IMR-90 (cell line): ENCODE results near the gene LEKR1. TPM values are rescaled to one million over a fixed set of nuclear protein-coding genes. Genes with fewer than 3 reads are reported as not detected.

Experiments used
- ATAC-seq: fragments of 200-7000 bp; cut with Tn5 transposase; 2 replicates; pipeline ENCODE4 v1.9.1; 2020; ENCODE audit warnings: low read depth, mild to moderate bottlenecking, moderate library complexity
- BruUV-seq: library from RNA; stranded (reverse); fragments of 400-500 nt; replicated peaks from 2 replicates; lab custom pipeline; 2021; lab: Mats Ljungman, UMichigan
- CTCF ChIA-PET: fragments of 300-600 bp; formaldehyde crosslinking; extraction: SDS; loops from one replicate; lab custom pipeline; 2021; ENCODE audit warnings: antibody characterized with exemption; lab: Yijun Ruan, JAX
- POLR2A ChIA-PET: fragments of 300-600 bp; sonication (Branson Sonifier 250); formaldehyde crosslinking; loops from one replicate; lab custom pipeline; 2022; ENCODE audit warnings: antibody characterized with exemption; ENCODE audit not compliant: unreplicated experiment; lab: Charles Lee
- DNase-seq: peaks from one replicate; pipeline ENCODE4 v3.0.0; 2013
- H2AFZ ChIP-seq: replicated peaks from 2 replicates; pipeline ENCODE3; 2013; ENCODE audit warnings: low read length, mild to moderate bottlenecking; ENCODE audit not compliant: poor library complexity
- H2AK5ac ChIP-seq: 2 replicates; pipeline ENCODE4 v1.6.1; 2013; ENCODE audit warnings: low read depth, low read length, inconsistent platforms
- H2AK9ac ChIP-seq: replicated peaks from 2 replicates; pipeline ENCODE3; 2013; ENCODE audit warnings: mild to moderate bottlenecking, low read depth, low read length, moderate library complexity; ENCODE audit not compliant: poor library complexity
- H2BK120ac ChIP-seq: 2 replicates; pipeline ENCODE4 v1.6.1; 2013; ENCODE audit warnings: low read depth, low read length, inconsistent platforms
- H2BK15ac ChIP-seq: 3 replicates; pipeline ENCODE4 v1.6.1; 2013; ENCODE audit warnings: low read depth, low read length, inconsistent platforms
- H2BK20ac ChIP-seq: 2 replicates; pipeline ENCODE4 v1.6.1; 2013; ENCODE audit warnings: low read depth, mild to moderate bottlenecking, inconsistent platforms, low read length, moderate library complexity
- H2BK5ac ChIP-seq: 2 replicates; pipeline ENCODE4 v1.6.1; 2013; ENCODE audit warnings: mild to moderate bottlenecking, low read depth, low read length, inconsistent platforms; ENCODE audit not compliant: poor library complexity, severe bottlenecking
- H3K14ac ChIP-seq: replicated peaks from 2 replicates; pipeline ENCODE4 v1.6.1; 2013; ENCODE audit warnings: low read depth, low read length, inconsistent platforms
- H3K18ac ChIP-seq: 2 replicates; pipeline ENCODE4 v1.6.1; 2013; ENCODE audit warnings: low read depth, low read length, control low read depth
- H3K23ac ChIP-seq: 2 replicates; pipeline ENCODE4 v1.6.1; 2013; ENCODE audit warnings: low read depth, low read length, inconsistent platforms
- H3K27ac ChIP-seq: 2 replicates; pipeline ENCODE4 v1.5.1; 2013; ENCODE audit warnings: mild to moderate bottlenecking, control low read depth, low read length; ENCODE audit not compliant: insufficient read depth
- H3K27me3 ChIP-seq: 2 replicates; pipeline ENCODE4 v1.6.1; 2013; ENCODE audit warnings: low read length; ENCODE audit not compliant: control insufficient read depth, insufficient read depth
- H3K36me3 ChIP-seq: 2 replicates; pipeline ENCODE4 v1.6.1; 2013; ENCODE audit warnings: low read length, mixed read lengths; ENCODE audit not compliant: control insufficient read depth, insufficient read depth
- H3K4ac ChIP-seq: 2 replicates; pipeline ENCODE4 v1.6.1; 2013; ENCODE audit warnings: low read depth, low read length, inconsistent platforms
- H3K4me1 ChIP-seq: 2 replicates; pipeline ENCODE4 v1.6.1; 2013; ENCODE audit warnings: low read length, mixed read lengths; ENCODE audit not compliant: control insufficient read depth, insufficient read depth
- H3K4me2 ChIP-seq: 2 replicates; pipeline ENCODE4 v1.6.1; 2013; ENCODE audit warnings: low read depth, mild to moderate bottlenecking, control low read depth, low read length, moderate library complexity
- H3K4me3 ChIP-seq: 2 replicates; pipeline ENCODE4 v1.5.1; 2013; ENCODE audit warnings: low read depth, mild to moderate bottlenecking, control low read depth, low read length, moderate library complexity; ENCODE audit not compliant: insufficient read depth
- H3K56ac ChIP-seq: 2 replicates; pipeline ENCODE4 v1.6.1; 2013; ENCODE audit warnings: low read length, inconsistent platforms; ENCODE audit not compliant: insufficient read depth; ENCODE audit errors: extremely low read depth
- H3K79me1 ChIP-seq, 2 experiments: 2 replicates each; pipeline ENCODE4 v1.6.1; 2013; ENCODE audit warnings: low read length in 2 of 2, inconsistent platforms in 1 of 2, low read depth in 1 of 2
- H3K9ac ChIP-seq: 2 replicates; pipeline ENCODE4 v1.6.1; 2013; ENCODE audit warnings: low read depth, low read length, control low read depth
- H3K9me1 ChIP-seq: 2 replicates; pipeline ENCODE4 v1.6.1; 2013; ENCODE audit warnings: low read length, inconsistent platforms; ENCODE audit not compliant: insufficient read depth
- H3K9me3 ChIP-seq: 2 replicates; pipeline ENCODE4 v1.6.1; 2013; ENCODE audit warnings: low read length; ENCODE audit not compliant: control insufficient read depth, insufficient read depth
- H4K20me1 ChIP-seq: 2 replicates; pipeline ENCODE4 v1.6.1; 2013; ENCODE audit warnings: low read length, inconsistent platforms; ENCODE audit not compliant: insufficient read depth
- H4K5ac ChIP-seq: 2 replicates; pipeline ENCODE4 v1.6.1; 2013; ENCODE audit warnings: mild to moderate bottlenecking, low read depth, low read length, control low read depth
- H4K8ac ChIP-seq, 2 experiments: 2 replicates each; pipeline ENCODE4 v1.6.1; 2013; ENCODE audit warnings: low read depth in 2 of 2, low read length in 2 of 2, control low read depth in 1 of 2, inconsistent platforms in 1 of 2
- H4K91ac ChIP-seq: 2 replicates; pipeline ENCODE4 v1.6.1; 2013; ENCODE audit warnings: low read depth, low read length, inconsistent platforms; ENCODE audit not compliant: insufficient read depth
- BHLHE40 ChIP-seq: fragments of 150-350 bp; IDR thresholded peaks from 2 replicates; pipeline ENCODE4 v1.6.1; 2016; ENCODE audit warnings: mild to moderate bottlenecking, low read depth, low read length
- CEBPB ChIP-seq: IDR thresholded peaks from 2 replicates; pipeline ENCODE4 v1.6.1; 2012; ENCODE audit warnings: low read depth, low read length, improper control_type of control experiment
- CHD1 ChIP-seq: IDR thresholded peaks from 2 replicates; pipeline ENCODE4 v1.6.1; 2012; ENCODE audit warnings: low read depth, low read length, improper control_type of control experiment
- FOS ChIP-seq: fragments of 150-350 bp; IDR thresholded peaks from 2 replicates; pipeline ENCODE4 v1.6.1; 2016; ENCODE audit warnings: low read depth, low read length
- MAZ ChIP-seq: IDR thresholded peaks from 2 replicates; pipeline ENCODE4 v1.6.1; 2012; ENCODE audit warnings: low read depth, mild to moderate bottlenecking, low read length, improper control_type of control experiment, moderate library complexity, borderline replicate concordance
- MXI1 ChIP-seq: IDR thresholded peaks from 2 replicates; pipeline ENCODE4 v1.6.1; 2012; ENCODE audit warnings: low read depth, mild to moderate bottlenecking, low read length, moderate library complexity, borderline replicate concordance
- NFE2L2 ChIP-seq: fragments of 150-350 bp; IDR thresholded peaks from 2 replicates; pipeline ENCODE4 v1.6.1; 2016; ENCODE audit warnings: low read depth, mild to moderate bottlenecking, low read length
- POLR2A ChIP-seq: IDR thresholded peaks from 2 replicates; pipeline ENCODE4 v1.6.1; 2012; ENCODE audit warnings: mild to moderate bottlenecking, low read depth, low read length
- RAD21 ChIP-seq: IDR thresholded peaks from 2 replicates; pipeline ENCODE4 v1.6.1; 2012; ENCODE audit warnings: low read length, improper control_type of control experiment
- RCOR1 ChIP-seq: IDR thresholded peaks from 2 replicates; pipeline ENCODE4 v1.6.1; 2012; ENCODE audit warnings: mild to moderate bottlenecking, low read length, improper control_type of control experiment; ENCODE audit not compliant: insufficient replicate concordance
- RFX5 ChIP-seq: IDR thresholded peaks from 2 replicates; pipeline ENCODE4 v1.8.0; 2012; ENCODE audit warnings: low read depth, mild to moderate bottlenecking, low read length, moderate library complexity
- SMC3 ChIP-seq: fragments of 150-350 bp; IDR thresholded peaks from 2 replicates; pipeline ENCODE4 v1.6.1; 2016; ENCODE audit warnings: low read depth, mild to moderate bottlenecking, antibody characterized with exemption, low read length, moderate library complexity
- WGBS, 2 experiments: methylation state at CpG; one replicate each; pipeline versions ENCODE4 v1.1.5 to v1.1.7; 2013; ENCODE audit warnings: missing lambda C conversion rate in 2 of 2; ENCODE audit not compliant: insufficient read length in 1 of 2; ENCODE audit errors: extremely low coverage in 2 of 2; 5-methylcytosine and 5-hydroxymethylcytosine counted together
- dilution Hi-C: fragments of 300-500 bp; cut with HindIII; formaldehyde crosslinking; loops from one replicate; pipeline ENCODE4 v1.14.3; 2018; ENCODE audit warnings: low sequenced_read_pairs; ENCODE audit not compliant: unreplicated experiment
- in situ Hi-C: fragments of 300-500 bp; cut with MboI; formaldehyde crosslinking; loops from 3 replicates; pipeline ENCODE4 v1.14.3; 2019; ENCODE audit warnings: low sequenced_read_pairs, inconsistent platforms, mixed read lengths
- intact Hi-C: fragments of 100-400 bp; cut with micrococcal nuclease; formaldehyde crosslinking; loops from 2 replicates; pipeline ENCODE4 v1.10.0; 2022
- polyA plus RNA-seq, 3 experiments: library from polyadenylated mRNA; depleted of rRNA; stranded (reverse); fragments of >200 nt; gene quantifications; 2 replicates each; pipeline ENCODE4 v1.2.3, GENCODE V29; 2012; ENCODE audit warnings: low replicate concordance in 1 of 3
- total RNA-seq: library from RNA; depleted of rRNA; stranded (reverse); fragments of >200 nt; gene quantifications from 2 replicates; pipeline ENCODE4 v1.2.3, GENCODE V29; 2012
- TF ChIP-seq, protein P1 (sequence below): fragments of 150-350 bp; IDR thresholded peaks from 2 replicates; pipeline ENCODE4 v1.6.1; 2016; ENCODE audit warnings: low read depth, mild to moderate bottlenecking, low read length, moderate library complexity, borderline replicate concordance
- TF ChIP-seq, protein P2 (sequence below): fragments of 150-350 bp; IDR thresholded peaks from 2 replicates; pipeline ENCODE4 v1.6.1; 2017; ENCODE audit warnings: mild to moderate bottlenecking, antibody characterized with exemption, low read length, low read depth
- TF ChIP-seq, protein P3 (sequence below): conservative IDR thresholded peaks from 2 replicates; pipeline ENCODE4 v1.5.1; 2012; ENCODE audit warnings: mild to moderate bottlenecking, low read depth, low read length, improper control_type of control experiment

The LEKR1 gene
- total and polyA plus RNA-seq, 2 of the 4 experiments (the other 2 are of a cell fraction) = 0.19 to 0.36 TPM

DNA sequence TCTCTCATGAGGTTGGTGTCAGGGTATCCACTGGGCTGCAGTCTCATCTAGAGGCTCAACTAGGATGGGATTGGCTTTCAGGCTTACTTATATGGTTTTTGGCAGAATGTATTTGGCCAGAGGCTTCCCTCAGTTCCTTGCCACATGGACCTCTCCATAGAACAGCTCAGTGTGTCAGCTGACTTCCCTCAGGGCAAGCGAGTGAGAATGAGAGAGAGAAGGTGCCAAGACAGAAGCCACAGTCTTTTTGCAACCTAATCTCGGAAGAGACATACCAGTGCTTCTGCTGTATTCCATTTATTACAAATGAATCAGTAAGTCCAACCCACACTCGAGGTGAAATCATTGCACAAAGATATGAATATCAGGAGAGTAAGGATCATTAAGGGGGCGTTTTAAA is 204.6 kb downstream of the LEKR1 start:
- H3K4me1 ChIP-seq = no peaks in the 10 kb centered on the region
- no peak overlapping the region for H3K4ac ChIP-seq
- H4K20me1 ChIP-seq = no peaks in the 10 kb centered on the region
- H3K9ac ChIP-seq = no peak overlapping the region
- no peak overlapping the region for H2BK20ac ChIP-seq
- H3K9me3 ChIP-seq = no peaks in the 10 kb centered on the region
- ChIA-PET POLR2A (no interaction called here), CTCF (no interaction called here)
- in situ Hi-C loops = no loop called here
- no peak overlapping the region for H4K8ac ChIP-seq
- no peak overlapping the region for H3K23ac ChIP-seq
- DNase-seq (no peak), ATAC-seq (no peak)
- no peak overlapping the region for H2AK9ac ChIP-seq
- H4K5ac ChIP-seq = no peak overlapping the region
- dilution Hi-C loops = no loop called here
- H2BK5ac ChIP-seq = no peak overlapping the region
- no peak overlapping the region for H3K18ac ChIP-seq
- no peaks in the 10 kb centered on the region for H3K9me1 ChIP-seq
- H2BK120ac ChIP-seq = no peak overlapping the region
- no peak overlapping the region for H3K4me2 ChIP-seq
- no peak overlapping the region for H2AK5ac ChIP-seq
- WGBS, 2 experiments = no CpG with 5 or more reads among the region's 4 CpGs
- no peak overlapping the region for H3K56ac ChIP-seq
- BruUV-seq = no TSS peak
- H2BK15ac ChIP-seq = no peak overlapping the region
- peaks cover 1% of the 10 kb centered on the region; the same call in 1 of the 2 replicates for H3K27me3 ChIP-seq
- no peak overlapping the region for H3K4me3 ChIP-seq
- H3K27ac ChIP-seq = no peak overlapping the region
- intact Hi-C loops = no loop called here
- H4K91ac ChIP-seq = no peak overlapping the region
- H2AFZ ChIP-seq = no peak overlapping the region
- no peak overlapping the region for H3K14ac ChIP-seq
- H3K36me3 ChIP-seq = no peaks in the 10 kb centered on the region
- TF ChIP-seq SMC3 (no peak), BHLHE40 (no peak), MAZ (no peak), CEBPB (no peak), NFE2L2 (no peak), MXI1 (no peak), RCOR1 (no peak), RAD21 (no peak), CHD1 (no peak), POLR2A (no peak), RFX5 (no peak), FOS (no peak)
- TF ChIP-seq, protein P1, sequence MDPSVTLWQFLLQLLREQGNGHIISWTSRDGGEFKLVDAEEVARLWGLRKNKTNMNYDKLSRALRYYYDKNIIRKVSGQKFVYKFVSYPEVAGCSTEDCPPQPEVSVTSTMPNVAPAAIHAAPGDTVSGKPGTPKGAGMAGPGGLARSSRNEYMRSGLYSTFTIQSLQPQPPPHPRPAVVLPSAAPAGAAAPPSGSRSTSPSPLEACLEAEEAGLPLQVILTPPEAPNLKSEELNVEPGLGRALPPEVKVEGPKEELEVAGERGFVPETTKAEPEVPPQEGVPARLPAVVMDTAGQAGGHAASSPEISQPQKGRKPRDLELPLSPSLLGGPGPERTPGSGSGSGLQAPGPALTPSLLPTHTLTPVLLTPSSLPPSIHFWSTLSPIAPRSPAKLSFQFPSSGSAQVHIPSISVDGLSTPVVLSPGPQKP = no peak
- TF ChIP-seq, protein P2, sequence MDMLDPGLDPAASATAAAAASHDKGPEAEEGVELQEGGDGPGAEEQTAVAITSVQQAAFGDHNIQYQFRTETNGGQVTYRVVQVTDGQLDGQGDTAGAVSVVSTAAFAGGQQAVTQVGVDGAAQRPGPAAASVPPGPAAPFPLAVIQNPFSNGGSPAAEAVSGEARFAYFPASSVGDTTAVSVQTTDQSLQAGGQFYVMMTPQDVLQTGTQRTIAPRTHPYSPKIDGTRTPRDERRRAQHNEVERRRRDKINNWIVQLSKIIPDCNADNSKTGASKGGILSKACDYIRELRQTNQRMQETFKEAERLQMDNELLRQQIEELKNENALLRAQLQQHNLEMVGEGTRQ = no peak
- TF ChIP-seq, protein P3, sequence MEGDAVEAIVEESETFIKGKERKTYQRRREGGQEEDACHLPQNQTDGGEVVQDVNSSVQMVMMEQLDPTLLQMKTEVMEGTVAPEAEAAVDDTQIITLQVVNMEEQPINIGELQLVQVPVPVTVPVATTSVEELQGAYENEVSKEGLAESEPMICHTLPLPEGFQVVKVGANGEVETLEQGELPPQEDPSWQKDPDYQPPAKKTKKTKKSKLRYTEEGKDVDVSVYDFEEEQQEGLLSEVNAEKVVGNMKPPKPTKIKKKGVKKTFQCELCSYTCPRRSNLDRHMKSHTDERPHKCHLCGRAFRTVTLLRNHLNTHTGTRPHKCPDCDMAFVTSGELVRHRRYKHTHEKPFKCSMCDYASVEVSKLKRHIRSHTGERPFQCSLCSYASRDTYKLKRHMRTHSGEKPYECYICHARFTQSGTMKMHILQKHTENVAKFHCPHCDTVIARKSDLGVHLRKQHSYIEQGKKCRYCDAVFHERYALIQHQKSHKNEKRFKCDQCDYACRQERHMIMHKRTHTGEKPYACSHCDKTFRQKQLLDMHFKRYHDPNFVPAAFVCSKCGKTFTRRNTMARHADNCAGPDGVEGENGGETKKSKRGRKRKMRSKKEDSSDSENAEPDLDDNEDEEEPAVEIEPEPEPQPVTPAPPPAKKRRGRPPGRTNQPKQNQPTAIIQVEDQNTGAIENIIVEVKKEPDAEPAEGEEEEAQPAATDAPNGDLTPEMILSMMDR = no peak
- no peaks in the 10 kb centered on the region for H3K79me1 ChIP-seq
